Measurements from ENCODE around the gene CACNA1C.
A peak's percentile ranks its signal among the peaks of the same experiment; 100 is the strongest.

The CACNA1C gene

GRCh38 chr12:2291182-2291832 lies 238.5 kb downstream of the CACNA1C start:
- DNase-seq (ENCODE audit: low read depth in 4 of 4, low spot score in 1 of 4), result peak in 1 of 4 experiments; percentile 3

GRCh38 chr12:2291947-2292346 lies 239.2 kb downstream of the CACNA1C start:
- no peak for DNase-seq (ENCODE audit: low read depth in 4 of 4, low spot score in 1 of 4)

GRCh38 chr12:2292560-2292959 lies 239.8 kb downstream of the CACNA1C start:
- DNase-seq (ENCODE audit: low read depth in 4 of 4, low spot score in 1 of 4), result no peak

- DNase-seq (ENCODE audit: low read depth in 4 of 4, low spot score in 1 of 4), result no peak
These were observed 242.1 kb downstream of the CACNA1C start for GRCh38 chr12:2294651-2295475.

DNA sequence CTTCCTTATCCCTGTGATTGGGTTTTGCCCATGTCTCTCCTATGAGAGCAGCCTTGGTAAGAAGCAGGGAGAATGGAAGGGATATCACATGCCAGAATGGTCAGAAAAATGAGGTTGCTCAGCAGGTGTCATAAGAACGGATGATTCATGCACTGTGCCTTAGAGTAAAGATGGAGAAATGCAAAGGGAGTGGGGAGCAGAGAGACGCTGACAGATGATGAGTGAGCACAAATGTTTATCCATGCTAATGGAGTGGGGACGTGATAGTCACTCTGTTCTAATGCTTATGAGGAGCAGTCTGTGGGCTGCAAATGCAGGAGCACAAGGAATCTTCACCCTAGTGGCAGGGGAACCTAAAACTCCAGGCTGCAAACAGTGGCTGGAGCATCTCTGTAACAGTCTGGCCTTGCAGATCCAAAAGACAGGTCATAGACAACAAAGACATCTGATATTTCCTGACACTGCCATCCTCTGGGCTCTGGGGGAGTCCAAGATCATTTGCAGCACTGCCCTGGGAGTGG lies 243.2 kb downstream of the CACNA1C start:
- no peak for DNase-seq (ENCODE audit: low read depth in 4 of 4, low spot score in 1 of 4)

DNA sequence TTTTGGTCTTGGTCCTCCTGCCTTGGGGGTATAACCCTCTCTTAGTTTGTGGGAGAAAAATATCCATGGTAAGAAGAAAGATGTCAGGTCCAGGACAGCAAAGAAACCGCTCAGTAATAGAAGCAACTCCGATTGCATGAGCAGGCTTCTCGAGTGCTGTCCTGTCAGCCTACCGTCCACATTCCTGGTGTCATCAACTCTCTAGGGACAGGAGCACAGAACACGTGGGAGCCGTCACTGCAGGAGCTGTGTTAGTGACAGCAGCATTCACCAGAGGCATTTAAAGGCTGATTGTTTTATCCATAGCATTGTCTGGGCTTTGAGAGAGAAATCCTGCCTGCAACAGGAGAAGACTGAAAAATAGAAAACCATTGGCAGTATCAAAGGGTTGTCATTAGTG lies 244.2 kb downstream of the CACNA1C start:
- DNase-seq (ENCODE audit: low read depth in 4 of 4, low spot score in 1 of 4), result no peak

DNA sequence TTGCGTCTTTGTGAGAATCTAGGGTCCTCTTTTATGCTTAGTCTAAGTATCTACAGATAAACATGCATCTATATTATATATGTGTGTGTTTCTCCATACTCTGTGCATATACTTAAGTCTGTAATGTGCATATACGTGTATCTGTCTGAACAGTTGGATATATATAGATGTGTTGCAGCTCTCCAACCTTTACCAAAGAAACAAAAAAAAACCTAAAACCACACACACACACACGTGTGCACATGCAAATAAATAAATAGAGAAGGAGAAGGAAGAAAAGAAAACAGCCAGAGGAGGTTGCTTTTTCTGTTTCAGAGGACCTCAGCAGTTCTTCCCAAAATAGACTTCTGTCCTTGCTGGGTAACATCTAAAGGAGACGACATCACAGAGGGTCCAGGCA lies 244.9 kb downstream of the CACNA1C start:
- no peak for DNase-seq (ENCODE audit: low read depth in 4 of 4, low spot score in 1 of 4)

DNA sequence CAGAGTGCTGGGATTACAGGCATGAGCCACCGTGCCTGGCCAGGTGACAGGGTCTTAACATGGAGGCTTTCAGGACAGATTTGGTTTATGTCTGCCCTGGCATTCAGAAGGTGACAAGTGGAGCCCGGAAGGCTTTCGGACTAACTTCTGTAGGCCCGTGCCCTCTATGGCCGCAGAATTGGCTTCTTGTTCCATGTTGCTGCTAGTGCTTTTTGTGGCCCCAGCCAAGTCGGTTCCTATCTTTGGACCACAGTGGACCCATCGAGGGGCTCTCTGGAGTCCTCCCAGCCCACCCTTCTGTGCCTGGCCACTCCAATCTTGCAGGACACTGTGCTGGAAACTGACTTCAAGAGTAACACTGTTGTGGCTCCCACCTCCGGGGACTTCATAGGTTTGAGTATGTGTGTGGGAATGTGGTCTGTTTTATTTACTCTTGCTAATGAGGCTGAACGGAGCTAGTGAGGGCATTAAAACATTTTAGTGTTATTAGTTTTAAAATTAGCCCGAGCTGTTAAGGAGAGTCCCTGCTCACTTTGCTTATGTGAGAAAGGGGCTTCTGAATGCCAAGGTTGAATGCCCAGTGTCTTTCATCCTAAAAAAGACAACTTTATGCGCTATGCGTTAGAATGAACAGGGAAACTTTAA lies 245.9 kb downstream of the CACNA1C start:
- DNase-seq (ENCODE audit: low read depth in 4 of 4, low spot score in 1 of 4), result no peak

DNA sequence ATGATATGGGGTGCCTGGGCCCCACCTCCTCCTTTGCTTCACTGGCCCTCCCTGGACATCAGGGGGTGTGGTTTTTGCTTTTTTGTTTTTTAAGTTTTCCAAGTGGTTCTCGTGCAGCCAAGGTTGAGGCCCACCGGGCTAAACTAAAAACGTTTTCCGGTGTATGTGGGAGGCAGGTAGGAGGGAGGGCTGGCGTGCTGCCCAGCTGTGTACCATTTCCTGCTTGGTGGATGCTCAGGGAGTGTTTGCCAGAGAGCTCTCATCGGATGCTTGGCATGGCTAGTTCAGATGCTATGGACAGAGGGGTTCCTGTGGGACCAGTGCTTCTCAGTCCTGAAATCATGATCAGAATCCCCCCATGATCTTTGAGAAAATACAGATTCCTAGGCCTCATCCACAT lies 246.4 kb downstream of the CACNA1C start:
- no peak for DNase-seq (ENCODE audit: low read depth in 4 of 4, low spot score in 1 of 4)

GRCh38 chr12:2300168-2300567 lies 247.4 kb downstream of the CACNA1C start:
- no peak for DNase-seq (ENCODE audit: low read depth in 4 of 4, low spot score in 1 of 4)

GRCh38 chr12:2300886-2301285 lies 248.1 kb downstream of the CACNA1C start:
- no peak for DNase-seq (ENCODE audit: low read depth in 4 of 4, low spot score in 1 of 4)

DNA sequence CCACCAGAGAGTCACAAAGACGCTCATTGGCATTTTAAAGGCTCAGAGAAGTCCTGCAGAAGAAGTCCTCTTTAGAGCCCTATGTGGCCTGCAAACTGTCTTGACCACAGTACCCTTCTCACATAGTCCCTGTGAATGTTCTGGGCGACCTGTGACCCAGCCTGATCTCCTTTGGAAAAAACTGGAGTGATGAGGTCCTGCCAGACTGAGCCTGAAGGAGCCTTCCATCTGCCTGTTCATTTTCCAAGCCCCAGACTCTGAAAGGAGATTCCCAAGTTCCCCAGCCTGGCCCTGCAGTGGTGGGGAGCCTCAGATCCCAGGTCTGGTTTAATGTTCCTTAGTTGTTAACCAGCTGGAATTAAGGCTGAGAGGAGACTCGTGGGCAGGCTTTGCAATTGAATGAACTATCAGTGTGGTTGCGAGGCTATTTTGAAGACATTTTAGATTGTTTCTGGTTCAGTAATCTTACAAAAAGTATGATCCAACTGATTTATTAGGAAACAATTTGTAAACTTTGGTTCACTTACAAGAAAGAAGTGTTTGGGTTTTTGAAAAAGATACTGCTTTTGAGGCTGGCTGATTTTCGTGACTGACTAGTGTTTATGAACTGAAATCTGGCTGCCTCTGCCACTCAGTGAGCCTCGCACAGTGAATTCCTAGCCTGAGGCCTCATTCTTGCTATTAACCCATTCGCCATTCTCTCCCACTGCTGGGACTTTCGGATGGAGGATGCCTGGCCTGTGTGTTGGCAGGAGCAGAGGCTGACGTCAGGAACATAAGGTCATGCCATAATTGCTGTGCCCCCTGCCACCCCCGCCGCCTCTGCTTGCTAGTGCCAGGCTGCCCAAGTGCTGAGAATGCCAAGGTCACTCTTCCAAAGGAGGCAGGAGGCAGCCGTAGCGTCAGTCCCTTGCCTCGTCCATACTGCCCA lies 249.0 kb downstream of the CACNA1C start:
- DNase-seq (ENCODE audit: low read depth in 4 of 4, low spot score in 1 of 4), result no peak

- DNase-seq (ENCODE audit: low read depth in 4 of 4, low spot score in 1 of 4), result no peak
These were observed 250.2 kb downstream of the CACNA1C start for GRCh38 chr12:2302711-2303580.

DNA sequence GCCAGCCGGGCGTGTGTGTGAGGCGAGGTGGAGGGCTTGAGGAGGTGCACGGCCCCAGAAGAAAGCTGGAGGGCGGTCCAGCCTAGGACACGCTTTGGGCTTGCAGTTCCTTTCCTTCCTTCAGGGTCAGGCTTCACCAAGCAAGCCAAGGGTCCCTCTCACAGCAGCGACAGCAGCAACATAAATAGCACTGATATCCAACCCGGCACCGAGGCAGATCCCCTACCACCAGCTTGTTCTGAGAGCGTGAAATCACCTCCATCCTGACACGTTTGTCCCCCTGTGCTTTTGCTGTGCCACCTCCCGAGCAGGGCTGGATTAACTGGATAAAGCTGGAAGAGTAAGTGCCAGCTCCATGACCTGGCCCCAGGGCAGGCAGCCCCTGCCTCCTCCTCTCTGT lies 251.4 kb downstream of the CACNA1C start:
- DNase-seq (ENCODE audit: low read depth in 4 of 4, low spot score in 1 of 4), result no peak

GRCh38 chr12:2306012-2306411 lies 253.2 kb downstream of the CACNA1C start:
- DNase-seq (ENCODE audit: low read depth in 4 of 4, low spot score in 1 of 4), result no peak

GRCh38 chr12:2306735-2307134 lies 253.9 kb downstream of the CACNA1C start:
- no peak for DNase-seq (ENCODE audit: low read depth in 4 of 4, low spot score in 1 of 4)

DNA sequence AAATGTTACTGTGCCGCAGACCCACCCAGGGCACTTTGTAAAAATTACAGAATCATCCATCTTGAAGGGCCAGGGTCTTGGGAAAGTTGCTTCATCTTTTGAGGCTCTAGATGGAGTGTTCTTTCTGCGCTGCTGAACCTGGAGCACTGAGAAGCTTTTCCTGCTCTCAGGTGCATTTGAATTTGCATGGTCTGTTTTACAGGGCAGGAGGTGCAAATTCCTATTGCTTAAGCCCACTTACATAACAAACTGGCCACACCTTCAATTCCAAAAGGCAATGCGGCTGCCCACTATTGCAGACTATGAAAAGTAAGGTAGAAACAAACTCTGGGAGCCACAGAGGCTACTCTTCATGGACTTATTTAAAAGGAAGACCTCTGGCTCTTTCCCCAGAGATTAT lies 254.8 kb downstream of the CACNA1C start:
- DNase-seq (ENCODE audit: low read depth in 4 of 4, low spot score in 1 of 4), result no peak

GRCh38 chr12:2309647-2310046 lies 256.9 kb downstream of the CACNA1C start:
- no peak for DNase-seq (ENCODE audit: low read depth in 4 of 4, low spot score in 1 of 4)

GRCh38 chr12:2311020-2311778 lies 258.4 kb downstream of the CACNA1C start:
- no peak for DNase-seq (ENCODE audit: low read depth in 4 of 4, low spot score in 1 of 4)

All from stimulated activated CD4-positive, alpha-beta T cell treated with anti-CD3 and anti-CD28 coated beads, Interleukin-1b, Interleukin-23, amount 100 ng/mL, for 24 hours (primary cell).